ENCODE measurements around the gene CDKN3. TPM values are rescaled to one million over a fixed set of nuclear protein-coding genes. Genes with fewer than 3 reads are reported as not detected.
"Not testable (repeated sequence)": the region's sequence is repeated elsewhere in the genome, so short reads cannot be mapped to it uniquely, and the experiment has no call there.

The CDKN3 gene
- total RNA-seq, 1 donor from 2014 or later = 10.3 TPM

DNA sequence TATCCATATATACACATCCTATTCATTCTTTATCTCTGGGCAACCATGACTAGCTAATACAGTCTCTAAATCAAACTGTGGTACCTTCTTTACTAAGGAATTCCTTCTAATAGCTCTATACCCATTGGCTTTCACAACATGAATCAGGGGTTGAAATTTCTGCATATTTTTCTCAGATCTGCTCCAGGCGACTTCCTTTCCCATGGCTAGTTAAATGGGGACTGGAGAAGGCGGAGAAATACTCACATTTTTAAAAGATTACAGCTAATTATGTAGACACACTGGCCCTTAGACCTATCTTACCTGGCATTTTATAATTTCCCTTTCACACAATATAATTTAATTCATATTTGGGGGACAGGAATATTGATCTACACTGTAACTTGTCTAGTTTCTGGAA is 1.1 kb upstream of the CDKN3 start:
- DNase-seq (ENCODE audit: low spot score in 2 of 2, unreplicated experiment in 2 of 2) = no peak
- Mint-ChIP-seq H3K9me3 (no peaks in the 10 kb centered on the region), H3K27me3 (ENCODE audit: low read depth) (no peaks in the 10 kb centered on the region), H3K36me3 (no peaks in the 10 kb centered on the region), H3K4me1 (peaks cover 18% of the 10 kb centered on the region), H3K27ac (no peak overlapping the region), H3K4me3 (peak overlapping the region; percentile 31)
- TF ChIP-seq, protein P1, sequence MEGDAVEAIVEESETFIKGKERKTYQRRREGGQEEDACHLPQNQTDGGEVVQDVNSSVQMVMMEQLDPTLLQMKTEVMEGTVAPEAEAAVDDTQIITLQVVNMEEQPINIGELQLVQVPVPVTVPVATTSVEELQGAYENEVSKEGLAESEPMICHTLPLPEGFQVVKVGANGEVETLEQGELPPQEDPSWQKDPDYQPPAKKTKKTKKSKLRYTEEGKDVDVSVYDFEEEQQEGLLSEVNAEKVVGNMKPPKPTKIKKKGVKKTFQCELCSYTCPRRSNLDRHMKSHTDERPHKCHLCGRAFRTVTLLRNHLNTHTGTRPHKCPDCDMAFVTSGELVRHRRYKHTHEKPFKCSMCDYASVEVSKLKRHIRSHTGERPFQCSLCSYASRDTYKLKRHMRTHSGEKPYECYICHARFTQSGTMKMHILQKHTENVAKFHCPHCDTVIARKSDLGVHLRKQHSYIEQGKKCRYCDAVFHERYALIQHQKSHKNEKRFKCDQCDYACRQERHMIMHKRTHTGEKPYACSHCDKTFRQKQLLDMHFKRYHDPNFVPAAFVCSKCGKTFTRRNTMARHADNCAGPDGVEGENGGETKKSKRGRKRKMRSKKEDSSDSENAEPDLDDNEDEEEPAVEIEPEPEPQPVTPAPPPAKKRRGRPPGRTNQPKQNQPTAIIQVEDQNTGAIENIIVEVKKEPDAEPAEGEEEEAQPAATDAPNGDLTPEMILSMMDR (IDR thresholded peaks at IDR 0.05; ENCODE audit: unreplicated experiment) = no peak

DNA sequence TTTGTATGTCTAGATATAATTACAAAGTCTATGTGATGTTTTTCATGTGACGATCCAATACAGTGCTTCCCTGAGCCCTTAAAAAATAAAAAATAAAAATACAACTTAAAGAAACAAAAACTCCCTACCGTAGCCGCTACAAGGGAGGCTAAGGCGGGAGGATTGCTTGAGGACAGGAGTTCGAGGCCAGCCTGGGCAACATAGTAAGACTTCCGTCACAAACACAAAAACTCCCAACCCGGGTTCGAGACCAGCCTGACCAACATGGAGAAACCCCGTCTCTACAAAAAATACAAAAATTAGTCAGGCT is 669 bp upstream of the CDKN3 start:
- DNase-seq (ENCODE audit: low spot score in 2 of 2, unreplicated experiment in 2 of 2) = no peak
- H3K27ac Mint-ChIP-seq = no peak overlapping the region
- TF ChIP-seq, protein P1 (IDR thresholded peaks at IDR 0.05; ENCODE audit: unreplicated experiment) = no peak
- no peaks in the 10 kb centered on the region for H3K27me3 Mint-ChIP-seq (ENCODE audit: low read depth)
- no peaks in the 10 kb centered on the region for H3K36me3 Mint-ChIP-seq
- H3K9me3 Mint-ChIP-seq = no peaks in the 10 kb centered on the region
- peaks cover 18% of the 10 kb centered on the region for H3K4me1 Mint-ChIP-seq
- peak overlapping the region; percentile 78 for H3K4me3 Mint-ChIP-seq

DNA sequence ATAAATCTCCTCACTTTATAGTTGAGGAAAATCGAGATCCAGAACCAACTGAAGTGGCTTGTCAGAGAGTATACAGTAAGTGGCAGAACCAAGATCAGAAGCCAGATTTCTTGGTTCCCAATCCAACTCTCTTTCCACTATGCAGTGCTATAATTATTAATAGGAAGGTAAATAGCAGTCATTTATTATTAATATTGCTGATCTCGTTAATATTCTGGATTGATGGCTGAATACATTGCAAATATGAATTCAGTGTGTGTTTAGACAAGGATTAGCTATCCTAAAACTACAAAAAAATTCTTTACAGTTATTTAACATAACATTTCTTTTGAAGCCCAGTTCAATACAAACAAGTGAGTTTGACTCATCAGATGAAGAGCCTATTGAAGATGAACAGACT is 2.8 kb downstream of the CDKN3 start:
- Mint-ChIP-seq H3K4me1 (peaks cover 18% of the 10 kb centered on the region), H3K4me3 (no peak overlapping the region), H3K27me3 (ENCODE audit: low read depth) (no peaks in the 10 kb centered on the region), H3K36me3 (peaks cover 17% of the 10 kb centered on the region), H3K27ac (no peak overlapping the region), H3K9me3 (peaks cover 5% of the 10 kb centered on the region)
- TF ChIP-seq, protein P1 (IDR thresholded peaks at IDR 0.05; ENCODE audit: unreplicated experiment) = no peak
- DNase-seq (ENCODE audit: low spot score in 2 of 2, unreplicated experiment in 2 of 2) = no peak

DNA sequence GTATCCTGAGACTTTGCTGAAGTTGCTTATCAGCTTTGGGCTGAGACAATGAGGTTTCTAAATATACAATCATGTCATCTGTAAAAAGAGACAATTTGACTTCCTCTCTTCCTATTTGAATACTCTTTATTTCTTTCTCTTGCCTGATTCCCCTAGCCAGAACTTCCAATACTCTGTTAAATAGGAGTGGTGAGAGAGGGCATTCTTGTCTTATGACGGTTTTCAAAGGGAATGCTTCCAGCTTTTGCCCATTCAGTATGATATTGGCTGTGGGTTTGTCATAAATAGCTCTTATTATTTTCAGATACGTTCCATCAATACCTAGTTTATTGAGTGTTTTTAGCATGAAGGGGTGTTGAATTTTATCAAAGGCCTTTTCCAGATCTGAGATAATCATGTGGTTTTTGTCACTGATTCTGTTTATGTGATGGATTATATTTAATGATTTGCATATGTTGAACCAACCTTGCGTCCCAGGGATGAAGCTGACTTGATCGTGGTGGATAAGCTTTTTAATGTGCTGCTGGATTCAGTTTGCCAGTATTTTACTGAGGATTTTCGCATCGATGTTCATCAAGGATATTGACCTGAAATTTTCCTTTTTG is 6.7 kb downstream of the CDKN3 start:
- not testable (repeated sequence) for H3K27me3 Mint-ChIP-seq (ENCODE audit: low read depth); DNase-seq (ENCODE audit: low spot score in 2 of 2, unreplicated experiment in 2 of 2); H3K4me1 Mint-ChIP-seq; H3K4me3 Mint-ChIP-seq; H3K27ac Mint-ChIP-seq
- peaks cover 48% of the 10 kb centered on the region for H3K36me3 Mint-ChIP-seq
- peaks cover 11% of the 10 kb centered on the region for H3K9me3 Mint-ChIP-seq

DNA sequence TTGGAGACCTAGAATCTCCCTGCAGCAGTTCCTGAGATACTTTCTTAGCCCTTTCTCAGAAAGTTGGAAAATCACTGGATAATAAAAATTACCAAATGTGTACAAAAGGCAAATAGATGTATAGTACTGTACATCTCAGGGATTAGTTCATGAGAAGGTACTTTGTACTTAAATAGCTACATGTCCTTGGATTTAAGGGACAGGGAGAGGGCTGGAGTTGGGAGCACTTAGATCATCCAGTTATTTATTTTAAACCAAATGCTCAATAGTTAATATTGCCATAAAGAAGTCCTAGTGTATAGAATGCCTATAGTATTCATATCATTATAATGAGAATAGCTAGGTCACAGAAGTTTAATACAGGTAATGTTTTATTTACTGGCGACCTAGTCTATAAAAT is 13.4 kb downstream of the CDKN3 start:
- Mint-ChIP-seq H3K36me3 (peaks cover 29% of the 10 kb centered on the region), H3K9me3 (peaks cover 6% of the 10 kb centered on the region), H3K27me3 (ENCODE audit: low read depth) (no peaks in the 10 kb centered on the region), H3K4me3 (no peak overlapping the region), H3K27ac (no peak overlapping the region), H3K4me1 (no peaks in the 10 kb centered on the region)
- TF ChIP-seq, protein P1 (IDR thresholded peaks at IDR 0.05; ENCODE audit: unreplicated experiment) = no peak
- DNase-seq (ENCODE audit: low spot score in 2 of 2, unreplicated experiment in 2 of 2) = no peak

DNA sequence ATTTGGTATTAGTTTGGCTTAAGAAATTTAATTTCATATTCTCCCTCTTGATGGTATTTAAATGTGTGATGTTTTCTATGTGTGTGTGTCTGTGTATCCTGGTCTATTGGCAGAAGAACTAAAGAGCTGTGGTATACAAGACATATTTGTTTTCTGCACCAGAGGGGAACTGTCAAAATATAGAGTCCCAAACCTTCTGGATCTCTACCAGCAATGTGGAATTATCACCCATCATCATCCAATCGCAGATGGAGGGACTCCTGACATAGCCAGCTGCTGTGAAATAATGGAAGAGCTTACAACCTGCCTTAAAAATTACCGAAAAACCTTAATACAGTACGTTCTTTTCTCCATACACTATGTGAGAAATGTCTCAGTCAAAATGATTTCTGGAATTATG is 14.6 kb downstream of the CDKN3 start:
- no peak for DNase-seq (ENCODE audit: low spot score in 2 of 2, unreplicated experiment in 2 of 2)
- Mint-ChIP-seq H3K4me3 (no peak overlapping the region), H3K36me3 (peaks cover 20% of the 10 kb centered on the region)

More for the DNA sequence above, 14.6 kb downstream of the CDKN3 start:
- no peaks in the 10 kb centered on the region for H3K4me1 Mint-ChIP-seq
- H3K27me3 Mint-ChIP-seq (ENCODE audit: low read depth) = no peaks in the 10 kb centered on the region
- peaks cover 2% of the 10 kb centered on the region for H3K9me3 Mint-ChIP-seq
- TF ChIP-seq, protein P1 (IDR thresholded peaks at IDR 0.05; ENCODE audit: unreplicated experiment) = no peak
- H3K27ac Mint-ChIP-seq = no peak overlapping the region

Data from mesothelial cell of epicardium (in vitro differentiated cells).